GM18505 (cell line): Measurements from ENCODE around the gene ATXN1.
"Not testable (repeated sequence)": the region's sequence is repeated elsewhere in the genome, so short reads cannot be mapped to it uniquely, and the experiment has no call there.

Source experiments
- ATAC-seq: cut with Tn5 transposase; IDR thresholded peaks from one replicate; pipeline ENCODE4 v1.9.1; 2021; ENCODE audit not compliant: unreplicated experiment
- POLR2A ChIP-seq: IDR thresholded peaks from 4 replicates; pipeline ENCODE4 v1.6.1; 2011; ENCODE audit warnings: borderline replicate concordance; ENCODE audit not compliant: insufficient read depth, insufficient read length; ENCODE audit errors: extremely low read depth

The ATXN1 gene

DNA sequence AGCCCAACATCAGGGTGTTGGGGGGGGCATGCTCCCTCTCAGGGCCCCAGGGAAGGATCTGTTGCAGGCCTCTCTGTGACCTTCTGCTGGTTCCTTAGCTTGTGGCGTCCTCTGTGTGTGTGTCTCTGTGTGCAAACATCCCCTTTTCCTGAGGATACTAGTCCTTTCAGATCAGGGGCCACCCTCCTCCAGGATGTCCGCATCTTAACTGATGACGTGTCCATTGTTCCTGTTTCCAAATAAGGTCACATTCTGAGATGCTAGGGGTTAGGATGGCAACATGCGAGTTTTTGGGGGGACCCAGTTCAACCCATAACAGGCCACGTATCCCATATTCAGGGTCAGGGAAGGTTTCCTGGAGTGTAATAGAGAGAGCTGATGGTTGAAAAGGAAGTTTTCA is 482.0 kb downstream of the ATXN1 start:
- TF ChIP-seq POLR2A: no peak
- no peak for ATAC-seq

GRCh38 chr6:16278750-16279149 is 482.5 kb downstream of the ATXN1 start:
- no peak for TF ChIP-seq POLR2A
- no peak for ATAC-seq

DNA sequence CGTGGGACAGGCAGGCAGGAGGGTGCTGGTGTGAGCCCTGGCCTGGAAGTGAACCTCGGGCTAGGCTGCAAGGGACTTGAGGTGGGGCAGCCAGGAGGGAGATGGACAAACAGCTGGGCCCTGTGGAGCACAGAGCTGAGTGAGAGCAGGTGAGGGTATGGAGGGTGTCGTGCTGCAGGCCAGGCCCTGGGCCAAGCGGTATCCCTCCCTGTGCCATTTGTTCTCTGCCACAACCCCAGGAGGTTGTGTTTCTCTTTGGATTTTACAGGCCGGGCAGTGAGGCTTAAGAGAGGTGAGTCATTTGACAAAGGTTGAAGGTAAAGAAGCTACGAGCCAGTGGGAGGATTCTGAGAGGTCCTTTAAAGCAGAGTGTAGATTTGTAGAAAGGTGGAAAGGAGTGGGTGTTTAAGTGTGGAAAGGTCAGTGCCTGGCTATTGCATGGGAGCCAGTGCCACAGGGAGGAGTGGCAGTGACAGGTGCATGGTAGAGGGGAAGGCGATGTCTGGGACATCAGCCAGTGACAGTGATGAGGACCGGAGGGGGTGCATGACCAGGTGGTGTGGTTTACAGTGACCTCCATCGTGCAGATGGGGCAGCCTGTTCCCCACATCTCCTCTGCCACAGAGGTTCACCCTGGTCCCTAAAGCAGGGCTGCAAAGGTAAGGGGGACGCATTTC is 483.1 kb downstream of the ATXN1 start:
- no peak for TF ChIP-seq POLR2A
- no peak for ATAC-seq

- no peak for ATAC-seq
These were observed 483.9 kb downstream of the ATXN1 start for GRCh38 chr6:16277101-16277981.

DNA sequence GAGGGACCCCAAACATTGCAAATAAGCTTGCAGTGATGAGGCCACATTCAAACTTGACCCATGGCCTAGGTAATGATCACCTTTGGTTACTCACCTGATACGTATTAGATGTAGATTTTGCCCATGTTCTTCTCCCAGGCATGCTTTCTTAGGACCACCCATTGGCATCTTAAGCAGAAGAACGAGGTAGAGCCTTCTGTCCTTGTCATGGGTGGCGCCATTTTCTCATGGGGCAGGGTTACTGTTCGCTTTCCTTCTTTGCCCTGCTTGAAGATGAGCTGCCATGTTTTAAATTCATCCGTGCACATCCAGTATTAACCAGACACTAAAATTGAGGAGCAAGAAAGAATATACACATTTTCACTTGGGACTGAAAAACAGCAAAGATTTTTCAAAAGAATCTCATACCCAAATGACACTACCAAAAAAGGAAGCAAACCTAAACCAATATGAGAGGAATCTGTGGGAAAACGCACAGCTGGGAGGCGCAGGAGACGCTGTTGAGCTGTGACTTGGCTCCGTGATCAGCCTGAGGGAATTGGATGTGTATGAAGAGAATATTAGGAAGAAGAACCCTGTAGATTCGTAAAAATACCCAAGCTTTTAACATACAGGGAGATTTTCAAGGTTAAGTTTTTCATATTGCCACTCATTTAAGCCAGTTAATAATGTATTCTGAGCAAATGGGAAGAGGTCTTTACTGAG is 486.2 kb downstream of the ATXN1 start:
- no peak for ATAC-seq
- TF ChIP-seq POLR2A: no peak

More at GRCh38 chr6:16277101-16277981, 483.9 kb downstream of the ATXN1 start:
- TF ChIP-seq POLR2A: no peak

DNA sequence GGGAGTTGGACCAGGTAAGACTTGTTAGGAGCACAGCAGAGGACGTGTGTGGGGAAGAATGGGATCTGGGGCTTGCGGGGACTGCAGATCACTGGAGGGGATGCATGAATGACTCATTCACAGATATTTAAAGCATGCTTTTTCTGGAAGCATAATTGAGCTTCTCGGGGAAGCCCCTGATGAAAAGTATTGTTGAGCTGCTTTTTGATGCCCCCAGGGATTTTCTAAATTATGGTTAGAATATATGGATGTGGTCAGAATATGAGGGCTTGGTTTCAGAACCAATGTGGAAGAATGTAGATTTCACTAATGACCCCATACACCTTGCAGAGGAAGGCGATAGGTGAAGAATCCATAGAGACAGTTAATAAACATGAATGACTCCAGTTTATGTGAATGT is 486.8 kb downstream of the ATXN1 start:
- no peak for ATAC-seq
- no peak for TF ChIP-seq POLR2A

DNA sequence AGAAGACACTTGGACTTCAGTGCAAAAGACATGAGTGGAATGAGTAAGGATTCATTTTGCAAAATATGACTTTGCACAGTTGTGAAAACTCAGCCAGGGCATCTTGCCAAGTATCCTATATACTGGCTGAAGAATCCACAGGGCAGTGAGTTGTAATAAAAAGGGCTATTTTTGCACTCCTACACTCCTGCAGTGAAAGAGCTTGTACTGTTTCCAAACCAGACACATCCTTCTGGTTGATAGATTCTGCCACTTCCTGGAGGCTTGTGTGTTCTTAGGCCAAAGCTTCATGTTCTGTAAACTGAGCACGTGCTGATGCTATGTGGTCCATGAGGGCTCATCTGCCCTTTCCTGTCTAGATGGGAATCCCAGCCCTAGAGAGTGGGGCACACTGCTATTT is 488.0 kb downstream of the ATXN1 start:
- ATAC-seq: no peak

GRCh38 chr6:16272201-16272600 is 489.1 kb downstream of the ATXN1 start:
- ATAC-seq: no peak
- TF ChIP-seq POLR2A: no peak

More for the DNA sequence above, 488.0 kb downstream of the ATXN1 start:
- TF ChIP-seq POLR2A: no peak

GRCh38 chr6:16271428-16271827 is 489.8 kb downstream of the ATXN1 start:
- ATAC-seq: no peak
- TF ChIP-seq POLR2A: no peak

GRCh38 chr6:16270178-16270794 is 491.0 kb downstream of the ATXN1 start:
- no peak for TF ChIP-seq POLR2A
- ATAC-seq: no peak

GRCh38 chr6:16269442-16270070 is 491.7 kb downstream of the ATXN1 start:
- ATAC-seq: not testable (repeated sequence)

DNA sequence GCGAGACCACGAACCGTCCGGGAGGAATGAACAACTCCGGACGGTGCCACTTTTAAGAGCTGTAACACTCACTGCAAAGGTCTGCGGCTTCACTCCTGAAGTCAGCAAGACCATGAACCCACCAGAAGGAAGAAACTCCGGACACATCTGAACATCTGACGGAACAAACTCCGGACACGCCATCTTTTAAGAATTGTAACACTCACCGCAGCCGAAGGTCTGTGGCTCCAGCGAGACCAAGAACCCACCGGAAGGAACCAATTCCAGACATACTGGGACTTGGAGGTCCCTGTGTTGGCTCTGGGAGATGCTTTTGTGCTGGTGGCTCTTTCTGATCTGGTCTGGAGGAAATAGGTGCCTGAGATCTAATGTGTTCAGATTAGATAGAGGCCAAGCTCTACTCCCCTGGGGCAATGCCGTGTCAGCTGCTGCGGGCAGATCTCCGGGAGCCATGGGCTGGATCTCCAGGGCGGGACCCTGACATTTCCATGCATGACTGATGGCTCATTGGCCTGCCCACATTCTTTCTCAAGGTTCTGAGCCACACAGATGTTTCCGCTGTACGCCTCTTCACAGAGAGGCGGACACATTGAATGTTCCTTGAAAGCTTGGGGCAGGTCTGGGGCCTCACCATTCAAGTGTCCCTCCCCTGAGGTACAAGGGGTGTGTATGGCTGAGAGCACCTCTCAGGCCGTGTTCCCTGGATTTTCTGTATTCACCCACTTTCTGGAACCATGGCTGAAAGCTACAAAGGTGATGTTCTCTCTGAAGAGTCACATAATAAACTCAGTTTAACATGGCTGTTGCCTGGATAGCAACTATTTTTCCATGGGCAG is 493.6 kb downstream of the ATXN1 start:
- no peak for TF ChIP-seq POLR2A
- ATAC-seq: no peak
